Stimulated activated CD4-positive, alpha-beta T cell treated with anti-CD3 and anti-CD28 coated beads, TNF-alpha, amount 100 ng/mL, for 48 hours (primary cell): Measurements from ENCODE around the gene SLC51A.
"Not testable (repeated sequence)": the region's sequence is repeated elsewhere in the genome, so short reads cannot be mapped to it uniquely, and the experiment has no call there.

Experiments used
- DNase-seq, 3 donors: peaks; one replicate each; pipeline ENCODE4 v3.0.0-alpha.2; 2020; ENCODE audit warnings: low read depth in 3 of 3

SLC51A gene

GRCh38 chr3:196193133-196193735 is 23.1 kb upstream of the SLC51A start:
- DNase-seq, result no peak

- no peak for DNase-seq
These were observed 22.4 kb upstream of the SLC51A start for GRCh38 chr3:196193736-196194541.

GRCh38 chr3:196194542-196194915 is 21.8 kb upstream of the SLC51A start:
- no peak for DNase-seq

- no peak for DNase-seq
These were observed 20.6 kb upstream of the SLC51A start for GRCh38 chr3:196195664-196196265.

- DNase-seq, result no peak
These were observed 18.8 kb upstream of the SLC51A start for GRCh38 chr3:196197524-196197923.

GRCh38 chr3:196198081-196198675 is 18.2 kb upstream of the SLC51A start:
- DNase-seq, result no peak

- DNase-seq, result no peak
These were observed 17.3 kb upstream of the SLC51A start for GRCh38 chr3:196198771-196199753.

GRCh38 chr3:196202516-196202970 is 13.8 kb upstream of the SLC51A start:
- no peak for DNase-seq

- no peak for DNase-seq
These were observed 12.5 kb upstream of the SLC51A start for GRCh38 chr3:196203846-196204245.

- not testable (repeated sequence) for DNase-seq
These were observed 10.7 kb upstream of the SLC51A start for GRCh38 chr3:196205442-196206205.

GRCh38 chr3:196207159-196207832 is 9.0 kb upstream of the SLC51A start:
- DNase-seq, result peak in 1 of 3 donors; percentile 54

- DNase-seq, result peak in 2 of 3 donors; percentile 59 to 80
These were observed 8.3 kb upstream of the SLC51A start for GRCh38 chr3:196207833-196208607.

GRCh38 chr3:196208942-196209695 is 7.2 kb upstream of the SLC51A start:
- DNase-seq, result no peak

- DNase-seq, result not testable (repeated sequence)
These were observed 6.2 kb upstream of the SLC51A start for GRCh38 chr3:196209944-196210672.

GRCh38 chr3:196210673-196211556 is 5.4 kb upstream of the SLC51A start, which contains the start of gene ZDHHC19:
Gene ZDHHC19 (minus strand): TSS chr3:196211400. CDS start chr3:196211315, 85 bp downstream.
- no peak for DNase-seq

GRCh38 chr3:196214783-196215441 is 1.4 kb upstream of the SLC51A start:
- DNase-seq, result no peak
